ENCODE measurements around the gene ASXL2. TPM values are rescaled to one million over a fixed set of nuclear protein-coding genes. Genes with fewer than 3 reads are reported as not detected.
A peak's percentile ranks its signal among the peaks of the same experiment; 100 is the strongest.
"Not testable (repeated sequence)": the region's sequence is repeated elsewhere in the genome, so short reads cannot be mapped to it uniquely, and the experiment has no call there.

Gene ASXL2
- total RNA-seq: 21.4 TPM

DNA sequence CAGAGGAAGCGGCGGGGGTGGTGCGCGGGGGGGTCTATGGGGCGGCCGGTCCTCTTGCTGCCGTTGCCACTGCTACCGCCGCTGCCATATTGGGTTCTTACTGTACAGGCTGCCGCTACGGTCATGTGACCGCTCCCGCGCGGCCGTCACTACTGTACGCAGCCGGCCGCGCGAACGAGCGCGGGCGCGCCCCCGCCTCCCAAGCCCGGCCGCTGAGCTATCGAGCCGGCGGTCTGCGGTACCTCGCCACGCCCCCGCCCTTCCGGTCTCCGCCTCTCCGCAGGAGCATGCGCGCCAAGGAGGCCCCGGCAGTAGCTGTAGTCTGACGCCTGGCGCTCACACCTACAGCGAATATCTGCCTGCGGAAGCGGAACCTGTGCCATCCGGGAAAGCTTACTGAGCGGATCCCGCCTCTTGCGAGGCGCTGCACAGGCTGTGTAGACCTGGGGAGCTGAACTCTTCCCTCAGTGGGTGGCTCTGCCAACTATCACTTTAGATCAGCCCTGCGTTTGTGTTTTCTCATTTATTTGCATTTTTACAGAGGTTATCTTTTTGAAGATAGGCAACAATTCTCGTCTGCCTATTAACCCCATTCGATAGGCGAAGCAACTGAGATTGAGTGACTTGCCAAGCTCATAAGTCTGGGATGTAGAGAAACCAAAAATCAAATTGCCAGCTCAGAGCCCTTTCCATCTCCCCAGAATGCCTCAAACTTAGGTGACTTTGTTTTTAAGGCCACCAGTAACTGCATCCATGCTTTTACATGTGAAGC is at the start of gene ASXL2:
ASXL2 (minus strand) TSS at position 127 of the 772 bp plus-strand sequence. CDS start 265 bp downstream, outside the sequence.
- ATAC-seq: peak; percentile 99

DNA sequence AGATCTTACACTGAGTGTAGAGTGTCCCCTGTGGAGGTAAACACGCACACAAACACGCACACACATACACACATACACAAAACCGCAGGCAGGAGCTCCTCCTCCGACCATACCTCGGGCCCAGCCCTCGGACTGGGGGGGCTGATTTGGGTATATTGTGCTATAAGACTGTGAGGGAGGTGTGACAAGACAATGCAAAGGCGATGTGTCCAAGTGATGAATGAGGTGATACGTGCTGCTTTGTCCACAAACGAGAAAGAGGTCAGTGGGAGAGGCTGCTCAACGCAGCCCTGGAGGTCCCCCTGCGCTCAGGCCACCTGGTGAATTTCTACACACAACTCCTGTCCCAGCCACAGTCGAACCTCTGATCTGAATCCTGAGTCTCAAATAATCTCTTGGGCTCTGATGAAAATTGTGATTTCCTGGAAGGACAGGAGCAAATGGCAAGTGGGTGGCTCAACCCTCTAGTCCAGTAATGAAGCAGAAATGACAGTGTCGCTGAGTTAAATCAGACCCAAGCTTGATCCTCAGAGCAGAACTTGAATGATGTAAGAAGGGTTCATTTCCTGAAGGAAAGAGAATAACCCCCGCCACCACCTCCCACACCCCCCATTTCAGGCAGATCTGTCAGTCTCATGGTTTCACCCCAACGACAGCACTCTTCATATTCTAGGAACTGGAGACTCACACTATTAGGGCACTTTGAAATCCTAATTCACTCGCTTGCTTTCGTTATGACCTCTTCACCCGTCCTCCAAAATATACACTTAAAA is 48.9 kb upstream of the ASXL2 start:
- ATAC-seq: no peak

GRCh38 chr2:25922501-25922900 is 44.2 kb upstream of the ASXL2 start:
- ATAC-seq: no peak

GRCh38 chr2:25920786-25921415 is 42.6 kb upstream of the ASXL2 start:
- no peak for ATAC-seq

DNA sequence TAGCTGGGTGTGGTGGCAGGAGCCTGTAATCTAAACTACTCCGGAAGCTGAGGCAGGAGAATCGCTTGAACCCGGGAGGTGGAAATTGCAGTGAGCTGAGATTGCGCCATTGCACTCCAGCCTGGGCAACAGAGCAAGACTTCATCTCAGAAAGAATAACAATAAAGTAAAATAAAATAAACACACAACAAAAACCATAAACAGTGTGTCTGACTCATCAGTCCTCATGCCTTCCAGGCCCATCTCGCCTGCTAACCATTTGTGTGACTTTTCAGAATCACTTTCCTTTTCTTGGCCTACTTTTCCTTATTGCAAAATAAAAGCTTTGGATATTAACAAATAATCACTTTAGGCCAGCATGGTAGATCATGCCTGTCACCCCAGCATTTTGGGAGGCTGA is 42.0 kb upstream of the ASXL2 start:
- ATAC-seq: no peak

DNA sequence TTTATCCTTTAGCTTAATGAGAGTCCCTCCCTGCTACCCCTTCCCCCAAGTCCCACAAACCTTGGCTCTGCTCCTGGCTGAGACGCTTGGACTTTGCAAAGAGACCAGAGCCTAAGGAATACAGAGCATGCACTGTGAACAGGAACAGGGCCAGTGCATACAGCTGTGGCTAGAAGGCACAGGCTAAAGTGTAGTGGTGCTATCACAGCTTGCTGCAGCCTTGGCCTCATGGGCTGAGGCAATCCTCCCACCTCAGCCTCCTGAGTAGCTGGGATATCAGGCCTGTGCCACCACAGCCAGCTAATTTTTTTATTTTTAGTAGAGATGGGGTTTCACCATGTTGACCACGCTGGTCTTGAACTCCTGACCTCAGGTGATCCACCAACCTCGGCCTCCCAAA is 39.5 kb upstream of the ASXL2 start:
- ATAC-seq: no peak

DNA sequence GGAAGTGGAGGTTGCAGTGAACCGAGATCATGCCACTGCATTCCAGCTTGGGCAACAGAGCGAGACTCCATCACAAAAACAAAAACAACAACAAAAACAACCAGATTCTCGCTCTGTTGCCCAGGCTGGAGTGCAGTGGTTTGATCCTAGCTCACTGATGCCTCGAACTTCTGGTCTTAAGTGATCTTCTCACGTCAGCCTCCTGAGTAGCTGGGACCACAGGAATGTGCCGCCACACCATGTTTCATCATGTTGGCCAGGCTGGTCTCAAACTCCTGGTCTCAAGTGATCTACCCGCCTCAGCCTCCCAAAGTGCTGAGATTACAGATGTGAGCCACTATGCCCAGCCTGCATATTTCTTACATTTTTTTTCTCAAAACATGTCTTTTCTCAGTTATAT is 39.1 kb upstream of the ASXL2 start:
- not testable (repeated sequence) for ATAC-seq

- ATAC-seq: not testable (repeated sequence)
These were observed 37.9 kb upstream of the ASXL2 start for GRCh38 chr2:25915944-25916772.

DNA sequence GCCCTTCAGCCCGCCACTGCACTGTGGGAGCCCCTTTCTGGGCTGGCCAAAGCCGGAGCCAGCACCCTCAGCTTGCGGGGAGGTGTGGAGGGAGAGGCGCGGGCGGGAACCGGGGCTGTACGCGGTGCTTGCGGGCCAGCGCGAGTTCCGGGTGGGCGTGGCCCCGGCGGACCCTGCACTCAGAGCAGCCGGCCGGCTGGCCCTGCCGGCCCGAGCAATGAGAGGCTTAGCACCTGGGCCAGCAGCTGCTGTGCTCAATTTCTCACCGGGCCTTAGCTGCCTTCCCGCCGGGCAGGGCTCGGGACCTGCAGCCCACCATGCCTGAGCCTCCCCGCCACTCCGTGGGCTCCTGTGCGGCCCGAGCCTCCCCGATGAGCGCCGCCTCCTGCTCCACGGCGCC is 37.1 kb upstream of the ASXL2 start:
- not testable (repeated sequence) for ATAC-seq

- ATAC-seq: not testable (repeated sequence)
These were observed 35.3 kb upstream of the ASXL2 start for GRCh38 chr2:25913696-25913973.

DNA sequence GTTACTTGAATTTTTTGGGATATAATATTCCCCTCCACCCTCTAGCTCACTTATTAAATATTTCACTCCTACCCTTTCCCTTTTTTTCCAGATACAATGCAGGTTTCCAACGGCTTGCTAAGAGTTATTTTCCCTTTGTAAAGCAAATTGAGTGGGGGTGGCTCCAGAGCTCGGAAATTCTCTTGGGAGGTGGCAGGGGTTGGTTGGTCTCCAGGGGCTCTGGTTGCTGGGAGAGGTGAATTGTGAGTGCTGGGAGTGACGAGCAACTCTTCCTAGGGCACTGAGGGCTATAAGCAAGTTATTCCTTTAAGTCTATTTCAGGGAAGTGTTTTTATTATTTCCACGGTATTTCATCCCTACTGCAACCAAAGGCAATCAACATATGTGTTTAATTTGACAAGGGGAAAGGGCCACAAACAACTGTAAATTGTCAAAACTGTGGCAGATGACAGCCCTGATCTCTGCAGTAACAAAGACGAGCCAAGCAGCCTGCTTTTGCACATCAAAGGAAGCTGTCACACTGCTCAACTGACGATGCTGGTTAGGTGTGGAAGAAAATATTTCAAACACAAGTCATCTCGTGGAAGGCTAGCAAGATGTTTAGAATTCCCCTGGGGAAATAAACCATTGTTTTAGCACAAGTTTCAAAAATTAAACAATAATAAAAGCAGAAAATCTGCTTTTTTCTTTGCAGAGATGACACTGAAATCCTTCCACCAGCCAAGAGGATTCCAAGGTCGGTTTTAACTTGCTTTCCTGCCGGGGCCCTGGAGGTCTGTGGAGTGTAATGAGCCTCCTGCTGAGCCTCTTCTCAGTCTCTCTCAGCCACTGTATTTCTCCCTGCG is 34.8 kb upstream of the ASXL2 start:
- ATAC-seq: no peak

DNA sequence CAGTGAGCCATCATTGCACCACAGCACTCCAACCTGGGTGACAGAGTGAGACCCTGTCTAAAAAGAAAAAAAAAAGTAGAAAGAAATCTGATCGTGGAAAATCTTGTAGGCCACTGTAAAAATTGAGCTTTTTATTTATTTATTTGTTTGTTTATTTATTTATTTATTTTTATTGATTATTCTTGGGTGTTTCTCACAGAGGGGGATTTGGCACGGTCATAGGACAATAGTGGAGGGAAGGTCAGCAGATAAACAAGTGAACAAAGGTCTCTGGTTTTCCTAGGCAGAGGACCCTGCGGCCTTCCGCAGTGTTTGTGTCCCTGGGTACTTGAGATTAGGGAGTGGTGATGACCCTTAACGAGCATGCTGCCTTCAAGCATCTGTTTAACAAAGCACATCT is 31.3 kb upstream of the ASXL2 start:
- ATAC-seq: not testable (repeated sequence)

DNA sequence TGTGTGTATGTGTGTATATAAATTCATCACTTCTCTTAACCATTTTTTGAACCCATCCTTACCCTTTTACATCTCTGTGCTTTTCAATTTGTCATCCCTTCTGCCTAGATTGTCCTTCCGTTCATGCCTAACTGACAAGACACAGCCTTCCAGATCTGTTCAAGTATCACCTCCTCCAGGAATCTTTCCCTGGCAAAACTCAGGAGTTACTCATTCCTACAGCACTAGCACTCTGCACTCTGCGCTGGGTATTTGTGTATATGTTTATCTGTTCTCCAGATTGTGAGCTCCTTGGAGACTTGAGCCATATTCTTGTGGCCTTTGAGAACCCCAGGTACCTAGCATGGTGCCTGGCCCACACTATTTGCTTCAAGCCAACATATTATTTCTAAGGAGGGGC is 26.8 kb upstream of the ASXL2 start:
- no peak for ATAC-seq

- ATAC-seq: no peak
These were observed 25.0 kb upstream of the ASXL2 start for GRCh38 chr2:25903216-25903776.

- peak; percentile 87 for ATAC-seq
These were observed 21.2 kb upstream of the ASXL2 start for GRCh38 chr2:25899404-25899970.

- ATAC-seq: no peak
These were observed 19.2 kb upstream of the ASXL2 start for GRCh38 chr2:25897506-25897905.

DNA sequence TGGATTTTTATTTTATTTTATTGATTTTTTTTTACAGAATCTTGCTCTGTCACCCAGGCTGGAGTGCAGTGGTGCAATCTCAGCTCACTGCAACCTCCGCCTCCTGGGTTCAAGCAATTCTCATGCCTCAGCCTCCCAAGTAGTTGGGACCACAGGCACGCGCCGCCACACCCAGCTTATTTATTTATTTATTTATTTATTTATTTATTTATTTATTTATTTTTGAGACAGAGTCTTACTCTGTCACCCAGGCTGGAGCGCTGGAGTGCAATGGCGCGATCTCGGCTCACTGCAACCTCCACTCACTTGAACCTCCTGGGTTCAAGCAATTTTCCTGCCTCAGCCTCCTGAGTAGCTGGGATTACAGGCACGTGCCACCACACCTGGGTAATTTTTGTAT is 18.0 kb upstream of the ASXL2 start:
- not testable (repeated sequence) for ATAC-seq

DNA sequence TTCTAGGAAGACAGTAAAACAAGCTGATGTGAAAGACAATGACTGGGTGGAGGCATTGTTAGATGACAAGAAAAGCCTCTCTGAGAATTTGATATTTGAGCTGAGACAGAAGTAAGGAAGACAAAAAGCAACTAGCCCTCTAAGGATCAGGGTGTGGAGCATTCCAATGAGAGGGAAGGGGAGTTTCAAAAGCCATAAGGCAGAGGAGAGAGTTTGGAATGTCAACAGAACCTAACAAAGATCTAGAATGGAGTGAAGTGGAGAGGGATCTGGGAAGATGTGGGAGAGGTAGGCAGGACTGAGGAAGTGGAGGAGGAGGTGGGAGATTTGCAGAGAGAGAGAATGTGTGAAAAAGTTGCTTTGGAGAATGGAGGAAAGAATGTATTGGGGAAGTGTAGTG is 17.3 kb upstream of the ASXL2 start:
- ATAC-seq: no peak

GRCh38 chr2:25895018-25895417 is 16.7 kb upstream of the ASXL2 start:
- ATAC-seq: no peak

- ATAC-seq: no peak
These were observed 16.0 kb upstream of the ASXL2 start for GRCh38 chr2:25894135-25894830.

- ATAC-seq: no peak
These were observed 13.4 kb upstream of the ASXL2 start for GRCh38 chr2:25891672-25892071.

Data from esophagus mucosa (tissue), 1 donor.